Endothelial cell of umbilical vein (primary cell): ENCODE data around the gene IDI1. TPM values are rescaled to one million over a fixed set of nuclear protein-coding genes. Genes with fewer than 3 reads are reported as not detected.

Source experiments
- BruUV-seq: library from RNA; stranded (reverse); fragments of 400-500 nt; replicated peaks from 2 replicates; lab custom pipeline; 2021; lab: Mats Ljungman, UMichigan
- CTCF ChIA-PET: fragments of 300-600, 350-600 bp; sonication (Branson Sonifier 250); formaldehyde crosslinking; loops from one replicate; lab custom pipeline; 2021; ENCODE audit warnings: antibody characterized with exemption, inconsistent platforms; lab: Charles Lee
- POLR2A ChIA-PET: fragments of 300-600, 350-600 bp; sonication (Branson Sonifier 250); formaldehyde crosslinking; loops from one replicate; lab custom pipeline; 2021; ENCODE audit warnings: antibody characterized with exemption, inconsistent platforms; lab: Charles Lee
- DNase-seq: peaks from one replicate; pipeline ENCODE4 v3.0.0-alpha.2; 2011; ENCODE audit warnings: low read depth, low spot score
- FAIRE-seq: peaks from 2 replicates; lab custom pipeline; 2011; peaks lifted over from hg19 to GRCh38; lab: Jason Lieb, UNC
- H2AFZ ChIP-seq: 2 replicates; pipeline ENCODE4 v1.6.0; 2012; ENCODE audit warnings: low read depth, low read length, control low read depth, inconsistent platforms
- H3K27ac ChIP-seq: 2 replicates; pipeline ENCODE4 v1.5.1; 2011; ENCODE audit warnings: low read depth, mild to moderate bottlenecking, control low read depth, low read length, moderate library complexity; ENCODE audit not compliant: insufficient read depth
- H3K27me3 ChIP-seq, 2 experiments: 2 replicates each; pipeline versions ENCODE4 v1.6.0 to v1.6.1; 2011; ENCODE audit warnings: low read length in 2 of 2, mixed read lengths in 1 of 2; ENCODE audit not compliant: control insufficient read depth in 2 of 2, insufficient read depth in 2 of 2
- H3K36me3 ChIP-seq, 2 experiments: 2 replicates in 1 of 2; 3 replicates in 1 of 2; pipeline ENCODE4 v1.5.1; 2011; ENCODE audit warnings: low read length in 2 of 2, mild to moderate bottlenecking in 1 of 2, moderate library complexity in 1 of 2; ENCODE audit not compliant: control insufficient read depth in 2 of 2, insufficient read depth in 2 of 2; ENCODE audit errors: extremely low read depth in 1 of 2
- H3K4me1 ChIP-seq: 3 replicates; pipeline ENCODE4 v1.5.1; 2011; ENCODE audit warnings: mild to moderate bottlenecking, low read length; ENCODE audit not compliant: control insufficient read depth, insufficient read depth; ENCODE audit errors: extremely low read depth
- H3K4me2 ChIP-seq: 2 replicates; pipeline ENCODE4 v1.6.1; 2011; ENCODE audit warnings: low read length, control low read depth, mixed read lengths; ENCODE audit not compliant: insufficient read depth
- H3K4me3 ChIP-seq, 3 experiments: fragments of 200-600 bp in 1 of 3; sonication (generic), shearing (Covaris generic) in 1 of 3; replicated peaks in 1 of 3; 2 replicates each; pipeline ENCODE4 v1.5.1; 2011 to 2016; ENCODE audit warnings: control low read depth in 3 of 3, low read length in 3 of 3, mild to moderate bottlenecking in 2 of 3, inconsistent platforms in 1 of 3, low read depth in 1 of 3, moderate library complexity in 1 of 3; ENCODE audit not compliant: insufficient read depth in 1 of 3
- H3K79me2 ChIP-seq: 2 replicates; pipeline ENCODE4 v1.6.0; 2012; ENCODE audit warnings: low read length, inconsistent platforms; ENCODE audit not compliant: control insufficient read depth, insufficient read depth
- H3K9ac ChIP-seq: replicated peaks from 2 replicates; pipeline ENCODE3; 2011; ENCODE audit warnings: low read length, control low read depth; ENCODE audit not compliant: insufficient read depth; ENCODE audit errors: extremely low read depth
- H3K9me1 ChIP-seq: replicated peaks from 3 replicates; pipeline ENCODE4 v1.6.0; 2011; ENCODE audit warnings: mild to moderate bottlenecking, low read length; ENCODE audit not compliant: control insufficient read depth, insufficient read depth; ENCODE audit errors: extremely low read depth
- H3K9me3 ChIP-seq: replicated peaks from 2 replicates; pipeline ENCODE4 v1.5.1; 2012; ENCODE audit warnings: low read length, inconsistent platforms; ENCODE audit not compliant: control insufficient read depth, insufficient read depth
- H4K20me1 ChIP-seq: replicated peaks from 2 replicates; pipeline ENCODE3; 2011; ENCODE audit warnings: mild to moderate bottlenecking, low read length; ENCODE audit not compliant: control insufficient read depth, insufficient read depth; ENCODE audit errors: extremely low read depth
- CTCF ChIP-seq, 2 donors: IDR thresholded peaks; 1 replicate in 1 of 2; 2 replicates in 1 of 2; pipeline ENCODE4 v1.5.1; 2011; ENCODE audit warnings: low read length in 2 of 2, mild to moderate bottlenecking in 2 of 2, moderate library complexity in 2 of 2, control low read depth in 1 of 2, inconsistent platforms in 1 of 2, low read depth in 1 of 2; ENCODE audit not compliant: insufficient read depth in 1 of 2; ENCODE audit errors: extremely low read depth in 1 of 2
- EZH2 ChIP-seq: IDR thresholded peaks from 2 replicates; pipeline ENCODE4 v1.6.1; 2012; ENCODE audit warnings: borderline replicate concordance, low read depth, mild to moderate bottlenecking, moderate library complexity, low read length, inconsistent platforms; ENCODE audit not compliant: severe bottlenecking
- FOS ChIP-seq: IDR thresholded peaks from 2 replicates; pipeline ENCODE4 v1.6.1; 2011; ENCODE audit warnings: mild to moderate bottlenecking, low read length, moderate library complexity, borderline replicate concordance; ENCODE audit not compliant: insufficient read depth
- GATA2 ChIP-seq: IDR thresholded peaks from 2 replicates; pipeline ENCODE4 v1.7.0; 2011; ENCODE audit warnings: low read depth, mild to moderate bottlenecking, moderate library complexity, mixed read lengths, low read length; ENCODE audit not compliant: insufficient read length, insufficient read depth
- JUN ChIP-seq: IDR thresholded peaks from 2 replicates; pipeline ENCODE4 v1.6.1; 2011; ENCODE audit warnings: borderline replicate concordance, low read depth; ENCODE audit not compliant: insufficient read length, insufficient read depth
- MAX ChIP-seq: IDR thresholded peaks from 2 replicates; pipeline ENCODE4 v1.6.1; 2011; ENCODE audit not compliant: insufficient read depth, insufficient read length
- MYC ChIP-seq: IDR thresholded peaks from one replicate; pipeline ENCODE4 v1.6.1; 2011; ENCODE audit warnings: mild to moderate bottlenecking, low read depth, low read length
- POLR2A ChIP-seq: IDR thresholded peaks from 2 replicates; pipeline ENCODE4 v1.6.1; 2012; ENCODE audit warnings: low read depth, mild to moderate bottlenecking, control low read depth, low read length
- POLR2AphosphoS5 ChIP-seq: IDR thresholded peaks from 2 replicates; pipeline ENCODE4 v1.6.1; 2012; ENCODE audit warnings: low read depth, mild to moderate bottlenecking, control low read depth, low read length, moderate library complexity; ENCODE audit not compliant: insufficient read depth
- dilution Hi-C: fragments of 300-500 bp; cut with MboI; formaldehyde crosslinking; loops from one replicate; pipeline ENCODE4 v1.15.0; 2019; ENCODE audit warnings: low sequenced_read_pairs; ENCODE audit not compliant: extremely low pct_ligation_motif_present
- intact Hi-C: fragments of 100-400 bp; cut with micrococcal nuclease; formaldehyde crosslinking; loops from one replicate; pipeline ENCODE4 v1.10.0; 2022
- polyA plus RNA-seq, 4 experiments: library from polyadenylated mRNA; depleted of rRNA in 3 of 4; stranded (reverse) in 3 of 4; unstranded in 1 of 4; fragments of >200 nt; gene quantifications; 2 replicates each; pipeline versions ENCODE4 v1.2.1 to v1.2.3, GENCODE V29; 2011 to 2012; ENCODE audit warnings: missing spikeins in 1 of 4
- total RNA-seq: library from RNA; stranded (reverse); gene quantifications from 2 replicates; pipeline ENCODE4 v1.2.3, GENCODE V29; 2021

Gene IDI1
- total and polyA plus RNA-seq, 2 donors (not counting 3 experiments of a cell fraction or from before 2014, with no cell fraction given) = 42.2 to 63.0 TPM

GRCh38 chr10:1035201-1035600, 13.7 kb downstream of the IDI1 start:
- no peaks in the 10 kb centered on the region for H3K9me3 ChIP-seq
- H3K27me3 ChIP-seq = no peaks in the 10 kb centered on the region
- TF ChIP-seq GATA2 (no peak), POLR2AphosphoS5 (no peak), JUN (no peak), MYC (no peak), CTCF (IDR thresholded peaks at IDR 0.05; ENCODE audit: extremely low read depth in 1 of 2, insufficient read depth in 1 of 2, low read depth in 1 of 2, low read length in 2 of 2) (no peak), FOS (no peak), POLR2A (no peak), MAX (no peak), EZH2 (no peak)
- dilution Hi-C loops = no loop called here
- H3K9me1 ChIP-seq = no peaks in the 10 kb centered on the region
- FAIRE-seq = no peak
- intact Hi-C loops = no loop called here
- CTCF ChIA-PET = interaction anchor here (1.5 to 1.8 kb wide), 2 partner anchors 8 to 9 kb away, joined by 3 to 6 read pairs; no protein-coding TSS in a partner anchor
- POLR2A ChIA-PET = no interaction called here
- no peaks in the 10 kb centered on the region for H3K4me1 ChIP-seq
- H4K20me1 ChIP-seq = no peaks in the 10 kb centered on the region
- no peak overlapping the region for H3K4me3 ChIP-seq
- no peak overlapping the region for H3K4me2 ChIP-seq
- peaks cover 2 to 4% of the 10 kb centered on the region in 2 experiments for H3K36me3 ChIP-seq
- no TSS peak for BruUV-seq
- H2AFZ ChIP-seq = no peak overlapping the region
- no peak for DNase-seq
- H3K79me2 ChIP-seq = no peaks in the 10 kb centered on the region
- H3K27ac ChIP-seq = no peak overlapping the region
- H3K9ac ChIP-seq = no peak overlapping the region
